GM19395 (cell line): ENCODE measurements around the gene KCNH2.
"Not testable (repeated sequence)": the region's sequence is repeated elsewhere in the genome, so short reads cannot be mapped to it uniquely, and the experiment has no call there.

Experiments used
- ATAC-seq: cut with Tn5 transposase; IDR thresholded peaks from one replicate; pipeline ENCODE4 v1.9.1; 2021; ENCODE audit warnings: mild to moderate bottlenecking, moderate library complexity; ENCODE audit not compliant: unreplicated experiment

Gene KCNH2

GRCh38 chr7:150911590-150912267 is 66.4 kb downstream of the KCNH2 start:
- no peak for ATAC-seq

- ATAC-seq, result no peak
These were observed 67.1 kb downstream of the KCNH2 start for GRCh38 chr7:150910996-150911422.

- not testable (repeated sequence) for ATAC-seq
These were observed 67.7 kb downstream of the KCNH2 start for GRCh38 chr7:150910305-150910995.

GRCh38 chr7:150909200-150909995 is 68.7 kb downstream of the KCNH2 start:
- ATAC-seq, result no peak

GRCh38 chr7:150908173-150908572 is 69.9 kb downstream of the KCNH2 start:
- no peak for ATAC-seq

- no peak for ATAC-seq
These were observed 73.9 kb downstream of the KCNH2 start for GRCh38 chr7:150904011-150904909.

GRCh38 chr7:150903606-150904005 is 74.5 kb downstream of the KCNH2 start:
- no peak for ATAC-seq

GRCh38 chr7:150902078-150903033 is 75.8 kb downstream of the KCNH2 start:
- no peak for ATAC-seq

GRCh38 chr7:150901160-150902035 is 76.7 kb downstream of the KCNH2 start:
- ATAC-seq, result no peak

GRCh38 chr7:150900675-150901074 is 77.4 kb downstream of the KCNH2 start:
- no peak for ATAC-seq

GRCh38 chr7:150898475-150899011 is 79.6 kb downstream of the KCNH2 start:
- ATAC-seq, result peak; percentile 78

GRCh38 chr7:150897502-150898474 is 80.3 kb downstream of the KCNH2 start:
- ATAC-seq, result peak; percentile 66

- ATAC-seq, result no peak
These were observed 81.4 kb downstream of the KCNH2 start for GRCh38 chr7:150896562-150897209.

- no peak for ATAC-seq
These were observed 82.3 kb downstream of the KCNH2 start for GRCh38 chr7:150895809-150896208.
